WERI-Rb-1 (cell line): Measurements from ENCODE around the gene PKMYT1.

Experiments
- DNase-seq: peaks from one replicate; pipeline ENCODE4 v3.0.0-alpha.2; 2020
- H3K27ac ChIP-seq: fragments of 250-450 bp; sonication (Bioruptor Pico); 2 replicates; pipeline ENCODE4 v1.5.1; 2020; ENCODE audit warnings: mild to moderate bottlenecking, moderate library complexity
- H3K27me3 ChIP-seq: fragments of 250-450 bp; sonication (Bioruptor Pico); 2 replicates; pipeline ENCODE4 v1.5.1; 2021; ENCODE audit warnings: mild to moderate bottlenecking, low read depth, moderate library complexity; ENCODE audit not compliant: insufficient read depth, severe bottlenecking
- H3K36me3 ChIP-seq: fragments of 250-450 bp; sonication (Bioruptor Pico); 2 replicates; pipeline ENCODE4 v1.5.1; 2020; ENCODE audit warnings: mild to moderate bottlenecking, moderate library complexity
- H3K4me3 ChIP-seq: 2 replicates; pipeline ENCODE4 v1.5.1; 2011; ENCODE audit warnings: low read depth, mild to moderate bottlenecking, control low read depth, low read length
- H3K9me3 ChIP-seq: fragments of 250-450 bp; sonication (Bioruptor Pico); 2 replicates; pipeline ENCODE4 v1.5.1; 2021; ENCODE audit warnings: mild to moderate bottlenecking, moderate library complexity; ENCODE audit not compliant: severe bottlenecking
- CTCF ChIP-seq: IDR thresholded peaks from 2 replicates; pipeline ENCODE4 v1.5.1; 2011; ENCODE audit warnings: low read depth, mild to moderate bottlenecking, control low read depth, inconsistent platforms, low read length

PKMYT1 gene

GRCh38 chr16:2987286-2987685, 7.0 kb upstream of the PKMYT1 start:
- Histone ChIP-seq H3K9me3 (no peaks in the 10 kb centered on the region), H3K27ac (no peak overlapping the region), H3K4me3 (no peak overlapping the region), H3K36me3 (no peaks in the 10 kb centered on the region), H3K27me3 (no peaks in the 10 kb centered on the region)
- TF ChIP-seq CTCF: no peak
- no peak for DNase-seq

- Histone ChIP-seq H3K4me3 (no peak overlapping the region), H3K27ac (no peak overlapping the region), H3K27me3 (no peaks in the 10 kb centered on the region), H3K9me3 (no peaks in the 10 kb centered on the region), H3K36me3 (no peaks in the 10 kb centered on the region)
- TF ChIP-seq CTCF: no peak
- no peak for DNase-seq
Measured at GRCh38 chr16:2986623-2987188, 6.5 kb upstream of the PKMYT1 start.

- Histone ChIP-seq H3K27ac (peak overlapping the region; percentile 24; the same call in 1 of the 2 replicates), H3K27me3 (no peaks in the 10 kb centered on the region), H3K9me3 (no peaks in the 10 kb centered on the region), H3K4me3 (no peak overlapping the region), H3K36me3 (no peaks in the 10 kb centered on the region)
- TF ChIP-seq CTCF: no peak
- DNase-seq: no peak
Measured at GRCh38 chr16:2985893-2986355, 5.7 kb upstream of the PKMYT1 start.

- H3K4me3 ChIP-seq: no peak overlapping the region
- H3K27ac ChIP-seq: no peak overlapping the region
- H3K9me3 ChIP-seq: no peaks in the 10 kb centered on the region
- no peaks in the 10 kb centered on the region for H3K27me3 ChIP-seq
- no peaks in the 10 kb centered on the region for H3K36me3 ChIP-seq
- no peak for DNase-seq
- TF ChIP-seq CTCF: no peak
Measured at GRCh38 chr16:2985462-2985861, 5.2 kb upstream of the PKMYT1 start.

- H3K9me3 ChIP-seq: no peaks in the 10 kb centered on the region
- TF ChIP-seq CTCF: peak; percentile 85
- DNase-seq: peak; percentile 86
- no peak overlapping the region; the same call in 1 of the 2 replicates for H3K4me3 ChIP-seq
- no peaks in the 10 kb centered on the region for H3K27me3 ChIP-seq
- peaks cover 9% of the 10 kb centered on the region for H3K36me3 ChIP-seq
- peak overlapping the region; percentile 65 for H3K27ac ChIP-seq
Measured at GRCh38 chr16:2983706-2984136, 3.5 kb upstream of the PKMYT1 start.

- Histone ChIP-seq H3K4me3 (no peak overlapping the region), H3K27me3 (no peaks in the 10 kb centered on the region), H3K36me3 (peaks cover 21% of the 10 kb centered on the region), H3K27ac (peak overlapping the region; percentile 81), H3K9me3 (no peaks in the 10 kb centered on the region)
- DNase-seq: no peak
- TF ChIP-seq CTCF: no peak
Measured at GRCh38 chr16:2982402-2982801, 2.2 kb upstream of the PKMYT1 start.
